ENCODE measurements around the gene P4HB.
A peak's percentile ranks its signal among the peaks of the same experiment; 100 is the strongest.

DNA sequence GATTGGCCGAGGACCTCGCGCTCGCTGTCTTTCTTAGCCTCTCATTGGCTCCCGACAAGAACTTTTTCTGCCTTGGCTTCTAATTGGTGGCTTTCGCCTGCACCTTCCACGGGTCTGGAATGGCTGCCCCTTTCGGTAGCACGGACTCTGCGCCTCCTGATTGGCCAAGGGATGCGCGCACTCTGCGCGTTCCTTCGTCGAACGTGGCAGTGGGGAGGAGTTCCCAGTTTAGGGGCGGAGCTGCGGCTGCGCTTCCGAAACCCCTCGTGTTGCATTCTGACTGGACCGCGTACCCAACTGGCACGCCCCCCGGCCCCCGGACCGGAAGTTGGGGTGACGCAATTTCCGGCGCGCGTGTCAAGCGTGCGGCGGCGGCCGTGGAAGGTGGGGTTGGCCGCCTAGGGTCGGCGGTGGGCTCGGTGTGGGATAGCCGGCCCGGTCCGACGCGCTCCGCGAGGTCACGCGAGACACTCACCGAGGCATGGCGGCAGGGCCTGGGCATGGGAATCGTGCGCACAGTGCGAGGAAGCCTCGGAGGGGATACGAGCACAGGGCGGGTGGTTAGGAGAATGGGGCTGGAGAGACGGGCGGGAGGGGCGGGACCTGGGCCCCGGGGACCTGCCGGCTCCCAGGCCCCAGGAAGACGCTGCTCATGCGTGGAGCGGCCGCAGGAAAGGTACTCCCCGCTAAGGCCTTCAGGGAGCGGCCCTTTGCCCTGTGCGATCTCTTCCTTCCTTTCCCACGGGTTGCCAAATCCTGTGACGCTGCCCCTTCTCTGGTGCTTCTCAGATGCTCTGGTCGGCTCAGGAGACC lies 627 bp upstream of the P4HB start:
- TF ChIP-seq EZH2 (IDR thresholded peaks at IDR 0.05; ENCODE audit: low read length, missing control alignments) (peak; percentile 96), CTCF (conservative IDR thresholded peaks at IDR 0.05 in 1 of 2, IDR thresholded peaks at IDR 0.05 in 1 of 2; ENCODE audit: low read depth in 1 of 2, low read length in 2 of 2) (peak in 1 of 2 donors; percentile 35)
